Lower lobe of right lung (tissue), 2 donors: ENCODE measurements around the gene ABCC1. TPM values are rescaled to one million over a fixed set of nuclear protein-coding genes. Genes with fewer than 3 reads are reported as not detected.

Experiments used
- ATAC-seq, 2 donors: fragments of 200-7000 bp; cut with Tn5 transposase; one replicate each; pipeline ENCODE4 v1.9.1; 2020 to 2022; ENCODE audit warnings: mild to moderate bottlenecking in 2 of 2, moderate library complexity in 2 of 2
- DNase-seq: peaks from one replicate; pipeline ENCODE4 v3.0.0-alpha.2; 2020
- H3K27ac ChIP-seq: fragments of 200-600 bp; one replicate; pipeline ENCODE4 v1.8.0; 2022
- H3K27me3 ChIP-seq: fragments of 200-600 bp; one replicate; pipeline ENCODE4 v1.8.0; 2022; ENCODE audit warnings: low read depth
- H3K36me3 ChIP-seq: fragments of 200-600 bp; one replicate; pipeline ENCODE4 v1.8.0; 2022; ENCODE audit warnings: mild to moderate bottlenecking
- H3K4me1 ChIP-seq: fragments of 200-600 bp; one replicate; pipeline ENCODE4 v1.8.0; 2022
- H3K4me3 ChIP-seq: fragments of 200-600 bp; one replicate; pipeline ENCODE4 v1.8.0; 2022; ENCODE audit warnings: mild to moderate bottlenecking
- H3K9me3 ChIP-seq: fragments of 200-600 bp; one replicate; pipeline ENCODE4 v1.8.0; 2022
- CTCF ChIP-seq: fragments of 200-600 bp; IDR thresholded peaks from one replicate; pipeline ENCODE4 v1.8.0; 2022; ENCODE audit warnings: antibody characterized with exemption, mild to moderate bottlenecking
- intact Hi-C: fragments of 100-400 bp; cut with DNase I; formaldehyde crosslinking; loops from one replicate; pipeline ENCODE4 v1.11.0; 2022
- total RNA-seq: library from RNA; stranded (reverse); fragmentation: NEBNext Ultra II Directional; extraction: Animal tissue kit (Norgen Biotek cat#: 25700); gene quantifications from one replicate; pipeline ENCODE4 v1.2.1, GENCODE V29; 2021
- donor health status: DM: no; HTN: yes; CAD: no; lungs with severe emphysema.

ABCC1 gene
- total RNA-seq, 1 donor from 2014 or later: 47.5 TPM

GRCh38 chr16:16105646-16106045 lies 156.2 kb downstream of the ABCC1 start:
- Histone ChIP-seq H3K27ac (no peak overlapping the region), H3K4me3 (no peak overlapping the region), H3K36me3 (peaks cover 75% of the 10 kb centered on the region), H3K4me1 (peaks cover 7% of the 10 kb centered on the region), H3K27me3 (no peaks in the 10 kb centered on the region), H3K9me3 (no peaks in the 10 kb centered on the region)
- DNase-seq (no peak), ATAC-seq (no peak)
- TF ChIP-seq CTCF: no peak
- intact Hi-C loops: no loop called here

- no peaks in the 10 kb centered on the region for H3K9me3 ChIP-seq
- H3K27me3 ChIP-seq: no peaks in the 10 kb centered on the region
- DNase-seq (no peak), ATAC-seq (no peak)
- peaks cover 82% of the 10 kb centered on the region for H3K36me3 ChIP-seq
- H3K4me1 ChIP-seq: no peaks in the 10 kb centered on the region
- no peak overlapping the region for H3K27ac ChIP-seq
- intact Hi-C loops: no loop called here
- no peak for TF ChIP-seq CTCF
- no peak overlapping the region for H3K4me3 ChIP-seq
These were observed 157.1 kb downstream of the ABCC1 start for GRCh38 chr16:16106466-16106865.

- Histone ChIP-seq H3K27ac (no peak overlapping the region), H3K4me3 (no peak overlapping the region), H3K36me3 (peaks cover 89% of the 10 kb centered on the region), H3K27me3 (no peaks in the 10 kb centered on the region), H3K9me3 (no peaks in the 10 kb centered on the region), H3K4me1 (no peaks in the 10 kb centered on the region)
- no peak for ATAC-seq
- TF ChIP-seq CTCF: no peak
- no peak for DNase-seq
- intact Hi-C loops: no loop called here
These were observed 158.4 kb downstream of the ABCC1 start for GRCh38 chr16:16107839-16108238.

GRCh38 chr16:16108759-16109158 lies 159.3 kb downstream of the ABCC1 start:
- TF ChIP-seq CTCF: no peak

GRCh38 chr16:16109453-16110110 lies 160.2 kb downstream of the ABCC1 start:
- ATAC-seq (no peak), DNase-seq (no peak)
- H3K27ac ChIP-seq: no peak overlapping the region
- no peaks in the 10 kb centered on the region for H3K27me3 ChIP-seq
- no peaks in the 10 kb centered on the region for H3K4me1 ChIP-seq
- H3K36me3 ChIP-seq: peaks cover 87% of the 10 kb centered on the region
- intact Hi-C loops: no loop called here
- no peak for TF ChIP-seq CTCF
- no peaks in the 10 kb centered on the region for H3K9me3 ChIP-seq
- H3K4me3 ChIP-seq: no peak overlapping the region

More at GRCh38 chr16:16108759-16109158, 159.3 kb downstream of the ABCC1 start:
- Histone ChIP-seq H3K4me1 (no peaks in the 10 kb centered on the region), H3K9me3 (no peaks in the 10 kb centered on the region), H3K36me3 (peaks cover 89% of the 10 kb centered on the region), H3K27ac (no peak overlapping the region), H3K27me3 (no peaks in the 10 kb centered on the region), H3K4me3 (no peak overlapping the region)
- DNase-seq: no peak
- no peak for ATAC-seq
- intact Hi-C loops: no loop called here
